H1 (cell line): ENCODE results near the gene SLC4A8. TPM values are rescaled to one million over a fixed set of nuclear protein-coding genes. Genes with fewer than 3 reads are reported as not detected.

Experiments
- RAD21 ChIP-seq, 2 experiments: IDR thresholded peaks in 1 of 2; conservative IDR thresholded peaks in 1 of 2; 2 replicates each; pipeline ENCODE4 v1.6.1; 2011; ENCODE audit warnings: low read depth in 2 of 2, low read length in 2 of 2, improper control_type of control experiment in 1 of 2, inconsistent platforms in 1 of 2, mild to moderate bottlenecking in 1 of 2, moderate library complexity in 1 of 2
- TAF7 ChIP-seq: optimal IDR thresholded peaks from 2 replicates; pipeline ENCODE3; 2011; ENCODE audit warnings: low read depth, mild to moderate bottlenecking, inconsistent platforms, low read length, moderate library complexity, borderline replicate concordance
- polyA plus RNA-seq, 7 experiments: library from polyadenylated mRNA; depleted of rRNA in 3 of 7; stranded (reverse) in 5 of 7; unstranded in 2 of 7; fragments of >200 nt in 5 of 7; fragments of 200-250 nt in 2 of 7; gene quantifications; 1 replicate in 5 of 7; 2 replicates in 1 of 7; 4 replicates in 1 of 7; pipeline versions ENCODE4 v1.2.1 to v1.2.3, GENCODE V29; 2011 to 2013; ENCODE audit warnings: missing spikeins in 2 of 7, mixed read lengths in 2 of 7
- total RNA-seq: library from RNA; stranded (reverse); fragmentation: NEBNext Ultra II Directional; extraction: Animal tissue kit (Norgen Biotek cat#: 25700); gene quantifications from 2 replicates; pipeline ENCODE4 v1.2.1, GENCODE V29; 2021

The SLC4A8 gene
- total and polyA plus RNA-seq, 2 of the 8 experiments (the other 6 are each of a cell fraction or from before 2014, with no cell fraction given) = 11.2 to 13.4 TPM

GRCh38 chr12:51549637-51550036, 125.0 kb downstream of the SLC4A8 start (continued):
- TF ChIP-seq RAD21 (IDR thresholded peaks at IDR 0.05 in 1 of 2, conservative IDR thresholded peaks at IDR 0.05 in 1 of 2; ENCODE audit: low read depth in 2 of 2, low read length in 2 of 2) (no peak), TAF7 (no peak)

Other genes with a start within 250 kb of the SLC4A8 start
- 6.8 and 8.7 TPM in 2 replicates for gene POU6F1, start 206.8 kb upstream of the SLC4A8 start, total RNA-seq
- gene POU6F1, start 206.8 kb upstream of the SLC4A8 start, polyA plus RNA-seq (2011; rRNA removed) = 5.6 and 7.5 TPM in 2 replicates
- gene DAZAP2, start 186.0 kb upstream of the SLC4A8 start, total RNA-seq = 24.9 and 27.1 TPM in 2 replicates
- 64.7 and 77.2 TPM in 2 replicates for gene DAZAP2, start 186.0 kb upstream of the SLC4A8 start, polyA plus RNA-seq (2011; rRNA removed)
- gene SMAGP, start 154.4 kb upstream of the SLC4A8 start, total RNA-seq = 9.2 and 9.4 TPM in 2 replicates
- 12.7 and 13.9 TPM in 2 replicates for gene SMAGP, start 154.4 kb upstream of the SLC4A8 start, polyA plus RNA-seq (2011; rRNA removed)
- gene BIN2, start 100.7 kb upstream of the SLC4A8 start, total RNA-seq = not detected in 2 replicates
- gene BIN2, start 100.7 kb upstream of the SLC4A8 start, polyA plus RNA-seq (2011; rRNA removed) = 0.05 TPM in 1 of 2 replicates, not detected in the other
- not detected in 2 replicates for gene CELA1, start 78.2 kb upstream of the SLC4A8 start, total RNA-seq
- 0.09 TPM in 1 of 2 replicates, not detected in the other for gene CELA1, start 78.2 kb upstream of the SLC4A8 start, polyA plus RNA-seq (2011; rRNA removed)
- gene GALNT6, start 33.4 kb upstream of the SLC4A8 start, total RNA-seq = 10.7 and 12.5 TPM in 2 replicates
- gene GALNT6, start 33.4 kb upstream of the SLC4A8 start, polyA plus RNA-seq (2011; rRNA removed) = 5.8 and 11.1 TPM in 2 replicates
- 10.7 and 12.0 TPM in 2 replicates for gene SCN8A, start 166.4 kb downstream of the SLC4A8 start, total RNA-seq
- gene SCN8A, start 166.4 kb downstream of the SLC4A8 start, polyA plus RNA-seq (2011; rRNA removed) = 5.6 and 6.3 TPM in 2 replicates